ENCODE measurements around the gene RAB44. TPM values are rescaled to one million over a fixed set of nuclear protein-coding genes. Genes with fewer than 3 reads are reported as not detected.

Gene RAB44
- total RNA-seq, 1 experiment from 2014 or later, result not detected

DNA sequence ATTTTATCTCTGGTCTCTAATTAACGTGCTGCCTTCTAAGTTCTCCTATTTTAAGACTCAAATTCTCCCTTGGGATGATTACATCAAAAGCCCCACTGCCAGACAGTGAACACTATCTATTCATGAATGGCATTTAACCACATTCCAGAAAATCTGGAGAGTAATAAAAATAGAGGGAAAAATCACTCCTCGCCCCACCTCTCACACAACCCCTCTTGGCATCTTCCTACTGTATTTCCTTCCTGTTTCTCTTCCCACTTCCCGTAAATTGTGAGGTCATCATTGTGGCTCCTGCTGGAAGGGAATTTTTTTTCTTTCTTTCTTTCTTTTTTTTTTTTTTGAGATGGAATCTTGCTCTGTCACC lies 31.5 kb downstream of the RAB44 start:
- WGBS (ENCODE audit: extremely low coverage, insufficient read length, low lambda C conversion rate), result no CpG with 5 or more reads among the region's 3 CpGs

More for the DNA sequence above, 31.5 kb downstream of the RAB44 start:
- Histone ChIP-seq H3K14ac (ENCODE audit: insufficient read depth, low read length) (no peak overlapping the region), H3K4ac (ENCODE audit: low read depth, low read length) (no peak overlapping the region), H3K9me3 (ENCODE audit: control insufficient read depth, low read depth, low read length) (no peaks in the 10 kb centered on the region), H3T11ph (ENCODE audit: low read length) (no peak overlapping the region), H3K79me1 (ENCODE audit: insufficient read depth, low read depth, low read length, poor library complexity, severe bottlenecking) (no peaks in the 10 kb centered on the region), H4K5ac (ENCODE audit: insufficient read length, low read depth, low read length) (no peak overlapping the region), H2BK12ac (ENCODE audit: insufficient read length, low read depth, low read length) (no peak overlapping the region), H3K79me2 (ENCODE audit: insufficient read depth, low read length) (no peaks in the 10 kb centered on the region), H3K4me1 (ENCODE audit: insufficient read depth, low read length) (no peaks in the 10 kb centered on the region; the same call in 1 of the 2 replicates), H3K23ac (ENCODE audit: insufficient read length, low read depth, low read length) (no peak overlapping the region), H2BK5ac (ENCODE audit: insufficient read length, low read length) (no peak overlapping the region), H2AK5ac (ENCODE audit: insufficient read length, low read length) (no peak overlapping the region), H2BK20ac (ENCODE audit: low read depth, low read length, poor library complexity, severe bottlenecking) (no peak overlapping the region), H4K20me1 (ENCODE audit: control insufficient read depth, insufficient read depth, insufficient read length) (no peaks in the 10 kb centered on the region), H4K91ac (ENCODE audit: insufficient read length, low read depth, low read length) (no peak overlapping the region), H2AFZ (ENCODE audit: low read length) (no peak overlapping the region), H3K27me3 (ENCODE audit: insufficient read depth, low read length) (no peaks in the 10 kb centered on the region), H2BK15ac (ENCODE audit: low read depth, low read length) (no peak overlapping the region), H4K8ac (replicated peaks; ENCODE audit: insufficient read length, low read depth, low read length) (no peak overlapping the region), H3K9ac (ENCODE audit: extremely low read depth, insufficient read length, low read length) (no peak overlapping the region), H3K18ac (ENCODE audit: insufficient read length, low read depth, low read length) (no peak overlapping the region), H3K23me2 (ENCODE audit: insufficient read length, low read depth, low read length, poor library complexity, severe bottlenecking) (no peaks in the 10 kb centered on the region), H3K4me2 (ENCODE audit: insufficient read depth, insufficient read length, low read length) (no peak overlapping the region), H3K56ac (ENCODE audit: insufficient read length, low read depth, low read length) (no peak overlapping the region), H2BK120ac (ENCODE audit: low read depth, low read length, poor library complexity, severe bottlenecking) (no peak overlapping the region), H3K27ac (ENCODE audit: insufficient read length, low read depth, low read length) (no peak overlapping the region)
- TF ChIP-seq, protein P1, sequence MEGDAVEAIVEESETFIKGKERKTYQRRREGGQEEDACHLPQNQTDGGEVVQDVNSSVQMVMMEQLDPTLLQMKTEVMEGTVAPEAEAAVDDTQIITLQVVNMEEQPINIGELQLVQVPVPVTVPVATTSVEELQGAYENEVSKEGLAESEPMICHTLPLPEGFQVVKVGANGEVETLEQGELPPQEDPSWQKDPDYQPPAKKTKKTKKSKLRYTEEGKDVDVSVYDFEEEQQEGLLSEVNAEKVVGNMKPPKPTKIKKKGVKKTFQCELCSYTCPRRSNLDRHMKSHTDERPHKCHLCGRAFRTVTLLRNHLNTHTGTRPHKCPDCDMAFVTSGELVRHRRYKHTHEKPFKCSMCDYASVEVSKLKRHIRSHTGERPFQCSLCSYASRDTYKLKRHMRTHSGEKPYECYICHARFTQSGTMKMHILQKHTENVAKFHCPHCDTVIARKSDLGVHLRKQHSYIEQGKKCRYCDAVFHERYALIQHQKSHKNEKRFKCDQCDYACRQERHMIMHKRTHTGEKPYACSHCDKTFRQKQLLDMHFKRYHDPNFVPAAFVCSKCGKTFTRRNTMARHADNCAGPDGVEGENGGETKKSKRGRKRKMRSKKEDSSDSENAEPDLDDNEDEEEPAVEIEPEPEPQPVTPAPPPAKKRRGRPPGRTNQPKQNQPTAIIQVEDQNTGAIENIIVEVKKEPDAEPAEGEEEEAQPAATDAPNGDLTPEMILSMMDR (conservative IDR thresholded peaks at IDR 0.05), result no peak
- Mint-ChIP-seq H3K27me3 (ENCODE audit: low read depth) (peaks cover 19% of the 10 kb centered on the region), H3K36me3 (ENCODE audit: insufficient read depth in 1 of 3, low read depth in 3 of 3) (no peaks in the 10 kb centered on the region; a peak in 1 of 7 replicates), H3K4me3 (no peak overlapping the region), H3K9me3 (no peaks in the 10 kb centered on the region; a peak in 1 of 5 replicates), H3K4me1 (peaks cover 10 to 11% of the 10 kb centered on the region in 2 experiments), H3K27ac (no peak overlapping the region)
- DNase-seq, result no peak
